GM19351 (cell line): ENCODE measurements around the gene ENTREP1.
"Not testable (repeated sequence)": the region's sequence is repeated elsewhere in the genome, so short reads cannot be mapped to it uniquely, and the experiment has no call there.

ENCODE experiments used
- ATAC-seq: cut with Tn5 transposase; IDR thresholded peaks from one replicate; pipeline ENCODE4 v1.9.1; 2021; ENCODE audit warnings: mild to moderate bottlenecking, moderate library complexity; ENCODE audit not compliant: unreplicated experiment

Gene ENTREP1

GRCh38 chr9:69400470-69400869 lies 75.5 kb downstream of the ENTREP1 start:
- no peak for ATAC-seq

- ATAC-seq, result not testable (repeated sequence)
Observed at GRCh38 chr9:69409936-69410335, 84.9 kb downstream of the ENTREP1 start.

- ATAC-seq, result no peak
Observed at GRCh38 chr9:69411246-69411645, 86.2 kb downstream of the ENTREP1 start.

GRCh38 chr9:69411931-69412740 lies 87.1 kb downstream of the ENTREP1 start:
- ATAC-seq, result no peak

- ATAC-seq, result no peak
Observed at GRCh38 chr9:69412741-69413150, 87.7 kb downstream of the ENTREP1 start.

GRCh38 chr9:69420611-69421270 lies 95.7 kb downstream of the ENTREP1 start:
- no peak for ATAC-seq

GRCh38 chr9:69421908-69422801 lies 97.1 kb downstream of the ENTREP1 start:
- peak; percentile 75 for ATAC-seq

- ATAC-seq, result no peak
Observed at GRCh38 chr9:69425136-69425801, 100.3 kb downstream of the ENTREP1 start.

- ATAC-seq, result no peak
Observed at GRCh38 chr9:69427286-69427685, 102.3 kb downstream of the ENTREP1 start.

- ATAC-seq, result no peak
Observed at GRCh38 chr9:69428017-69428785, 103.2 kb downstream of the ENTREP1 start.

GRCh38 chr9:69429281-69429680 lies 104.3 kb downstream of the ENTREP1 start:
- no peak for ATAC-seq

GRCh38 chr9:69430206-69430605 lies 105.2 kb downstream of the ENTREP1 start:
- no peak for ATAC-seq

GRCh38 chr9:69431203-69431602 lies 106.2 kb downstream of the ENTREP1 start:
- ATAC-seq, result no peak

- ATAC-seq, result no peak
Observed at GRCh38 chr9:69431777-69432176, 106.8 kb downstream of the ENTREP1 start.

GRCh38 chr9:69432623-69433022 lies 107.6 kb downstream of the ENTREP1 start:
- no peak for ATAC-seq

- ATAC-seq, result no peak
Observed at GRCh38 chr9:69433392-69433791, 108.4 kb downstream of the ENTREP1 start.

GRCh38 chr9:69433968-69434367 lies 109.0 kb downstream of the ENTREP1 start:
- no peak for ATAC-seq

- not testable (repeated sequence) for ATAC-seq
Observed at GRCh38 chr9:69439654-69440053, 114.6 kb downstream of the ENTREP1 start.

GRCh38 chr9:69440254-69440955 lies 115.4 kb downstream of the ENTREP1 start:
- ATAC-seq, result not testable (repeated sequence)
